ACC112 (cell line): ENCODE data around the gene FBXW10.
"Not testable (repeated sequence)": the region's sequence is repeated elsewhere in the genome, so short reads cannot be mapped to it uniquely, and the experiment has no call there.

Source experiments
- H2AFZ ChIP-seq: fragments of 200-600 bp; sonication (generic); one replicate; pipeline ENCODE4 v1.6.0; 2017; ENCODE audit warnings: antibody characterized with exemption, low read length; ENCODE audit not compliant: unreplicated experiment
- H3K27ac ChIP-seq: fragments of 200-600 bp; sonication (generic); 2 replicates; pipeline ENCODE4 v1.5.1; 2014; ENCODE audit warnings: low read depth, mild to moderate bottlenecking, antibody characterized with exemption, low read length, moderate library complexity
- H3K27me3 ChIP-seq: fragments of 200-600 bp; sonication (generic); 2 replicates; pipeline ENCODE4 v1.6.1; 2014; ENCODE audit warnings: mild to moderate bottlenecking, antibody characterized with exemption, low read length, moderate library complexity, mixed read lengths; ENCODE audit not compliant: insufficient read depth
- H3K36me3 ChIP-seq: fragments of 200-600 bp; sonication (generic); 2 replicates; pipeline ENCODE4 v1.6.1; 2016; ENCODE audit warnings: mild to moderate bottlenecking, antibody characterized with exemption, low read length, moderate library complexity, mixed read lengths; ENCODE audit not compliant: insufficient read depth
- H3K4me1 ChIP-seq: fragments of 200-600 bp; sonication (generic); one replicate; pipeline ENCODE4 v1.6.1; 2016; ENCODE audit warnings: low read length, mixed read lengths; ENCODE audit not compliant: insufficient read depth, unreplicated experiment, control insufficient read depth
- H3K4me3 ChIP-seq: fragments of 200-600 bp; sonication (generic); 2 replicates; pipeline ENCODE4 v1.5.1; 2014; ENCODE audit warnings: mild to moderate bottlenecking, low read depth, low read length
- H3K79me2 ChIP-seq: fragments of 200-600 bp; sonication (generic); one replicate; pipeline ENCODE4 v1.6.0; 2016; ENCODE audit warnings: low read length; ENCODE audit not compliant: control insufficient read depth, unreplicated experiment, insufficient read depth

The FBXW10 gene

GRCh38 chr17:18721775-18722547, 21.9 kb upstream of the FBXW10 start:
- not testable (repeated sequence) for H3K79me2 ChIP-seq, H2AFZ ChIP-seq, H3K27me3 ChIP-seq, H3K36me3 ChIP-seq, H3K4me3 ChIP-seq
- Histone ChIP-seq H3K27ac (peak overlapping the region; percentile 72), H3K4me1 (peaks cover 19% of the 10 kb centered on the region)

DNA sequence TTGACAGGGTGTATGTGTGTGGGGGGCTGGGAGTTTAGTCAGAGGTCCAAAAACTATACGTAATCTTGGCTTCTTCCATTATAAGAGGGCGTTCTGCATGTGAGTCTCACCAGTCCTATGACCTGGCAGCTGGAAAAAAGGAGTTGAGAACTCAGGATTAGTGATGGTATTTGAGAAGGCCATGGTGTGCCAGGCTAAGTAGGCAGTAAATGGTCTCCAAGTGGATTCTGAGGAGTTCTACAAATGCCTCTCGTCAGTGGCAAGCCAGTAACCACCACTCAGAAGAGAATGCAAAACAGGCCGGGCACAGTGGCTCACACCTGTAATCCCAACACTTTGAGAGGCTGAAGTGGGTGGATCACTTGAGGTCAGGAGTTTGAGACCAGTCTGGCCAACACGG, 21.2 kb upstream of the FBXW10 start:
- H3K4me1 ChIP-seq: peaks cover 19% of the 10 kb centered on the region
- H3K27me3 ChIP-seq, H3K79me2 ChIP-seq, H2AFZ ChIP-seq, H3K36me3 ChIP-seq: not testable (repeated sequence)
- H3K4me3 ChIP-seq: peak overlapping the region; percentile 57; the same call in 1 of the 2 replicates
- peak overlapping the region; percentile 29; the same call in 1 of the 2 replicates for H3K27ac ChIP-seq

- not testable (repeated sequence) for H3K27ac ChIP-seq, H3K4me3 ChIP-seq, H3K79me2 ChIP-seq, H2AFZ ChIP-seq, H3K36me3 ChIP-seq, H3K27me3 ChIP-seq
- H3K4me1 ChIP-seq: peaks cover 19% of the 10 kb centered on the region
Measured at GRCh38 chr17:18723509-18723908, 20.3 kb upstream of the FBXW10 start.

DNA sequence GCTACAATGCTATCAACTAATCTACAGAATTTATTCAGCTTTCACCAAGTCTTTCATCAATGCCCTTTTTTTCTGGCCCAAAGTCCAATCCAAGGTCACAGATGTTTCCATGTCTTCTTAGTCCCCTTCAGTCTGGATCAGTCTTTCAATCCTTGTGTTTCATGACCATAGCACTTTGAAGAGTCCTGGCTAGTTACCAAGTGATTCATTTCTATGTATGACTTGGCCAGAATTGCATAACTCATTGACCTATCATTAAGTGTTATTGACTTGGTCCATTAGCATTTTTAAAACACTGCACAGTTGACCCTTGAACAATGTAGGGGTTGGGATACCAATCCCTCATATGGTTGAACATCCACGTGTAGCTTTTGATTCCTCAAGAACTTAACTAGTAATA, 11.4 kb upstream of the FBXW10 start:
- H3K79me2 ChIP-seq, H3K4me3 ChIP-seq, H2AFZ ChIP-seq, H3K36me3 ChIP-seq, H3K27me3 ChIP-seq, H3K4me1 ChIP-seq: not testable (repeated sequence)
- peak overlapping the region; percentile 37; the same call in 1 of the 2 replicates for H3K27ac ChIP-seq

DNA sequence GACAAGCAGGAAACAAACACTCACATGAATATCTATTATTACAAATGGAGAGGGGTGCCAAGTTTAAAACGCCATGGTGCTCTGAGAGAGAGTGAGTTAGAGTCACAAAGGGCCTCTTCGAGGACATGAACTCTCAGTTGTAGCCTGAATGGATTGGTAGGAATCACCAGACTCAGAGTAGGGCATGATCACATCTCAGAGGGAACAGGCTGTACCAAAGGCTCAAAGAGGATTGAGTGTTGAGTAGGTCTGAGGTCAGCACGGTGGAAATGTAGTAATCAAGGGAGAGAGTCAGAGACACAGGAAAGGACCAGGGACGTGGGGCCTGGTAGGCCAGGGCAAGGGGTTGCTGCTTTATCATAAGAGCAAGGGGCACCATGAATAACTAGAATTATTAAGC, 10.5 kb upstream of the FBXW10 start:
- H3K27me3 ChIP-seq, H3K36me3 ChIP-seq, H2AFZ ChIP-seq, H3K79me2 ChIP-seq, H3K4me1 ChIP-seq: not testable (repeated sequence)
- Histone ChIP-seq H3K4me3 (peak overlapping the region; percentile 21; the same call in 1 of the 2 replicates), H3K27ac (peak overlapping the region; percentile 93)

- not testable (repeated sequence) for H3K27ac ChIP-seq, H2AFZ ChIP-seq, H3K36me3 ChIP-seq, H3K27me3 ChIP-seq, H3K4me3 ChIP-seq, H3K4me1 ChIP-seq, H3K79me2 ChIP-seq
Measured at GRCh38 chr17:18739616-18740391, 4.0 kb upstream of the FBXW10 start.

GRCh38 chr17:18741228-18741627, 2.6 kb upstream of the FBXW10 start:
- H3K36me3 ChIP-seq, H3K4me3 ChIP-seq, H3K4me1 ChIP-seq, H3K79me2 ChIP-seq, H2AFZ ChIP-seq, H3K27ac ChIP-seq, H3K27me3 ChIP-seq: not testable (repeated sequence)

- not testable (repeated sequence) for H3K27me3 ChIP-seq, H3K79me2 ChIP-seq, H3K36me3 ChIP-seq, H3K27ac ChIP-seq, H2AFZ ChIP-seq, H3K4me3 ChIP-seq, H3K4me1 ChIP-seq
Measured at GRCh38 chr17:18744726-18745125, 872 bp downstream of the FBXW10 start.

- not testable (repeated sequence) for H2AFZ ChIP-seq, H3K27ac ChIP-seq, H3K27me3 ChIP-seq
Measured at GRCh38 chr17:18746551-18746950, 2.7 kb downstream of the FBXW10 start.

DNA sequence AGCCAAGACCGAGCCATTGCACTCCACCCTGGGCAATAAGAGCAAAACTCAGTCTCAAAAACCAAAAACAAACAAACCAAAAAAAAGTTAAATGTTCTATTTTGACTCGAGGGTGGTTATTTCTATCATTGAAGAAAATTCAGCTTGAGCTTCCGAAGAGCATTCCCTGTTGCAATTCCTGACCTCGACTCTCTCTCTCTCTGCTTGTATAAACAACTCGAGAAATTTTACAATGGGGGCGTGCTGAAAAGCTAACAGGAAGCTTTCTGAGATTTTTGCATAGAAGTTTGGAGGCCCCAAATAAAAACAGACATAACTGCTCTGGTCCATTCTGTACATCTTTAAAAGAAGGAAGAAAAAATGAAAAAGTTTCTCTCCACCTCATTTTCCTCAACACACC, 3.6 kb downstream of the FBXW10 start:
- H3K27ac ChIP-seq, H3K27me3 ChIP-seq, H3K36me3 ChIP-seq, H2AFZ ChIP-seq, H3K4me3 ChIP-seq, H3K79me2 ChIP-seq, H3K4me1 ChIP-seq: not testable (repeated sequence)

More at GRCh38 chr17:18746551-18746950, 2.7 kb downstream of the FBXW10 start:
- not testable (repeated sequence) for H3K4me1 ChIP-seq, H3K79me2 ChIP-seq, H3K36me3 ChIP-seq, H3K4me3 ChIP-seq

- not testable (repeated sequence) for H3K4me3 ChIP-seq, H3K36me3 ChIP-seq, H3K79me2 ChIP-seq
Measured at GRCh38 chr17:18750242-18750641, 6.4 kb downstream of the FBXW10 start.

More at GRCh38 chr17:18750242-18750641, 6.4 kb downstream of the FBXW10 start:
- not testable (repeated sequence) for H3K27ac ChIP-seq, H3K4me1 ChIP-seq, H3K27me3 ChIP-seq, H2AFZ ChIP-seq
